Myocyte (in vitro differentiated cells): ENCODE results near the gene NMB. TPM values are rescaled to one million over a fixed set of nuclear protein-coding genes. Genes with fewer than 3 reads are reported as not detected.
"Not testable (repeated sequence)": the region's sequence is repeated elsewhere in the genome, so short reads cannot be mapped to it uniquely, and the experiment has no call there.

Experiments used
- DNase-seq: peaks from one replicate; pipeline ENCODE4 v3.0.0-alpha.2; 2012; ENCODE audit warnings: low read depth
- polyA plus RNA-seq: library from polyadenylated mRNA; unstranded; fragments of >200 nt; gene quantifications from one replicate; pipeline ENCODE4 v1.2.1, GENCODE V29; 2012; ENCODE audit warnings: missing spikeins
- total RNA-seq: library from RNA; depleted of rRNA; stranded (reverse); fragments of >200 nt; gene quantifications from 2 replicates; pipeline ENCODE4 v1.2.3, GENCODE V29; 2014

Gene NMB
- total RNA-seq = 1.7 and 4.9 TPM in 2 replicates
- polyA plus RNA-seq = 3.1 TPM

DNA sequence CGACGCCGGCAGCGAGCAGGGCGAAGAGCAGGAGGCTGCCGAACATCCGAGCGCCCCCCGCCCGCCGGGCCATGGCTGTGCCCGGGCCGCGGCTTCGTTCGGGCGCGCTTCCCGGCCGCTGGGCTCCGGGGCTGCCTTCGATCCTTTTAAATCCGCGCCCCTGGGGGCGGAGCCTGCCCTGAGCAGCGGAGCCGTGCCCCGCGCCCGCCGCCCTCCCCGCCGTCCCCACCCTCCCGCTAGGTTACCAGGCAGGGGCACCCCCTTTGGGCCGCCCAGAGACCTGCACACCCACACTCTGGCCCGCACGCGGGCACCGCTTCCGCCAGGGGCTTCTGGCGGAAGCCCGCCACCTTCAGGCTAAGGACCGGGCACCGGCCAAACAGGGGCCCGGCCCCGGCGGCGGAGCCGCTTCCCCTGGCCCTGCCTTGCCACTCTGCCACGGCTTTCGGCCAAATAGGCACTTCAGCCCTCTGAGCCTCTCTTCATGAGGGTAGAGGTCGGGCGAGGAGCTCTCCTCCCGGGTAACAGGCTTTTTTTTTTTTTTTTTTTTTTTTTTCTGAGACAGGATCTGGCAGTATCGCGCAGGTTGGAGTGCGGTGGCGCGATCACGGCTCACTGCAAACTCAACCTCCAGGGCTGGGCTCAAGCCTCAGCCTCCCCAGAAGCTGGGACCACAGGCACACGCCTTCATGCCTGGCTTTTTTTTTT, at the start of gene NMB:
NMB (minus strand) TSS at position 120 of the 708 bp plus-strand sequence; CDS start at position 73, 47 bp downstream.
- DNase-seq = peak; percentile 79

GRCh38 chr15:84703808-84704207, 45.8 kb upstream of the NMB start:
- DNase-seq = no peak

DNA sequence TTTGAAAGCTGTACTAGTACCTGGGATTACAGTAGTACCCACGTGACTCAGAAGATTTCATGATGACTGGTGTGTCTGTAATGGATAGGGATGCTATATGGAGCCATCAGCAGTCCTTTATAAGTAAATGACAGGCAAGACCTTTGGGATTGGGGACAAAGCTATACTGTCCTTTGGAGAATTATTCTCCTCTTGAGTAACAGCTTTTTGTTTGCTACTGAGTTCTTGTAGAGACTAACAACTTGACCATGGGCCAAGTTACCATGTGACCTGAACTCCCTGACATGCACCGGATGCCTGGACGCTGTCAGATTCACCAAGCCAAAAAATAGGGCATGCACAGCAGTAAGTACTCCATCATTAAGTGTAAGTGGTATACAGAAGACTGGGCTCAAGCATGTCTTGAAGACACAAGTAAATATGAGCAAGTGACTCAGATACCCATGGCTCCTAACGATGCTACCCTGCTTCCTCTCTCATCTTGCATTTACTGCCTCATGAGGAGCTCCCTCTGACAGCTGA, 45.0 kb upstream of the NMB start:
- DNase-seq = peak; percentile 24

- DNase-seq = no peak
Observed at GRCh38 chr15:84699538-84700191, 41.7 kb upstream of the NMB start.

DNA sequence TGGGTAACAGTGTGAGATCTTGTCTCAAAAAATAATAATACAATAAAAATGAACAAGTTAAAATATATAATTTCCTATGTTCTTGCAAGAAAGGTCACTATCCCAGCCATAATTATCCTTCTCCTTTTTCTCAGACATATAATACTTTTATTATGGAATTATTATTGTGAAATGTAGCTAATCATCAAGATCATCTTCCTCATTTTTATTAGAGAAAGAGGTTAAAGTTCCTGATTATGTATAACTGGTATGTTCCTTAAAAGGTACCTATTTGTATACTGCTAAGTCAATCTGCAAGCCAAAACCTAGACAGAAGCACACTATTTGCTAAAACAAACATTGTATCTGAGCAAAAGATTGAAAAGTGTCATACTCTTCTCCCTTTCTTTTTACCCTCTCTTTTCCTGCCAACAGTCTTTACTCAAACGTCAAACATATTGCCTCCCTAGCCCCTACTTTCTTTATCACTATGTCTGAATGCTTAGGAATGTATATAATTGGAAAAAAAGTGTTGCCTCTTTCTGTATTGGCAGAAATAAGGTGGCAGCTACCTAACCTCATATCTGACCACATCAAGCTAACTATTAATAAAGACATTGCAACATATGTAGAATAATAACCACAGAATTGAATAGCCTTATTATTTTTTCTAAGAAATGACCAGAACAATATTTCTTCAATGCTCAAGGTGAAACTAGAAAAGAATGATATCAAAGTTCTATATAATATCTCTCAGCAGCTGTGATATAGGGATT, 39.4 kb upstream of the NMB start:
- DNase-seq = no peak

GRCh38 chr15:84696757-84697156, 38.8 kb upstream of the NMB start:
- DNase-seq = no peak

GRCh38 chr15:84690342-84690741, 32.3 kb upstream of the NMB start:
- DNase-seq = no peak

GRCh38 chr15:84689858-84690257, 31.9 kb upstream of the NMB start:
- no peak for DNase-seq

DNA sequence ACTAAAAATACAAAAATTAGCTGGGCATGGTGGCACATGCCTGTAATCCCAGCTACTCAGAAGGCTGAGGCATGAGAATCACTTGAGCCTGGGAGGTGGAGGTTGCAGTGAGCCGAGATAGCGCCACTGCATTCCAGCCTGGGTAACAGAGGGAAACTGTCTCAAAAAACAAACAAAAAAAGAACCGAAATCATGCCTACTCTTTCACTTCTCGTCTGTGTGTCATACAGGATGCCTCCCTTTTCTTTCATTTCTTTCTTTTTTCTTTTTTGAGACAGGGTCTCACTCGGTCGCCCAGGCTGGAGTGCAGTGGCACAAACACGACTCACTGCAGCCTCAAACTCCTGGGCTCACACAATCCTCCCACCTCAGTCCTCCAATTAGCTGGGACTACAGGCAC, 28.4 kb upstream of the NMB start:
- DNase-seq = not testable (repeated sequence)

GRCh38 chr15:84685304-84685703, 27.3 kb upstream of the NMB start:
- peak; percentile 69 for DNase-seq

DNA sequence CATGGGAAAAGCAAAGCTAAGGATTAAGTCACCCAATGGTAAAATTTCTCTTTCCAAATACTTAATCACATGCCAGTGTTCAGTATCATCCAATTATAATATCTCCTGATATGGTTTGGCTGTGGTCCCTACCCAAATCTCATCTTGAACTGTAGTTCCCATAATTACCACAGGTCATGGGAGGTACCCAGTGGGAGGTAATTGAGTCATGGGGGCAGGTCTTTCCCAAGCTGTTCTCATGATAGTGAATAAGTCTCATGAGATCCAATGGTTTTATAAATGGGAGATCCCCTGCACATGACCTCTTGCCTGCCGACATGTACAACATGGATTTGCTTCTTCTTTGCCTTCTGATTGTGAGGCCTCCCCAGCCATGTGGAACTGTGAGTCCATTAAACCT, 26.1 kb upstream of the NMB start:
- DNase-seq = peak; percentile 36

- no peak for DNase-seq
Observed at GRCh38 chr15:84681831-84682230, 23.8 kb upstream of the NMB start.

- DNase-seq = peak; percentile 58
Observed at GRCh38 chr15:84671211-84671610, 13.2 kb upstream of the NMB start.

GRCh38 chr15:84669726-84670125, 11.7 kb upstream of the NMB start:
- DNase-seq = no peak

GRCh38 chr15:84668221-84668982, 10.4 kb upstream of the NMB start:
- no peak for DNase-seq

GRCh38 chr15:84666373-84666772, 8.4 kb upstream of the NMB start:
- no peak for DNase-seq

- DNase-seq = no peak
Observed at GRCh38 chr15:84661001-84661400, 3.0 kb upstream of the NMB start.

DNA sequence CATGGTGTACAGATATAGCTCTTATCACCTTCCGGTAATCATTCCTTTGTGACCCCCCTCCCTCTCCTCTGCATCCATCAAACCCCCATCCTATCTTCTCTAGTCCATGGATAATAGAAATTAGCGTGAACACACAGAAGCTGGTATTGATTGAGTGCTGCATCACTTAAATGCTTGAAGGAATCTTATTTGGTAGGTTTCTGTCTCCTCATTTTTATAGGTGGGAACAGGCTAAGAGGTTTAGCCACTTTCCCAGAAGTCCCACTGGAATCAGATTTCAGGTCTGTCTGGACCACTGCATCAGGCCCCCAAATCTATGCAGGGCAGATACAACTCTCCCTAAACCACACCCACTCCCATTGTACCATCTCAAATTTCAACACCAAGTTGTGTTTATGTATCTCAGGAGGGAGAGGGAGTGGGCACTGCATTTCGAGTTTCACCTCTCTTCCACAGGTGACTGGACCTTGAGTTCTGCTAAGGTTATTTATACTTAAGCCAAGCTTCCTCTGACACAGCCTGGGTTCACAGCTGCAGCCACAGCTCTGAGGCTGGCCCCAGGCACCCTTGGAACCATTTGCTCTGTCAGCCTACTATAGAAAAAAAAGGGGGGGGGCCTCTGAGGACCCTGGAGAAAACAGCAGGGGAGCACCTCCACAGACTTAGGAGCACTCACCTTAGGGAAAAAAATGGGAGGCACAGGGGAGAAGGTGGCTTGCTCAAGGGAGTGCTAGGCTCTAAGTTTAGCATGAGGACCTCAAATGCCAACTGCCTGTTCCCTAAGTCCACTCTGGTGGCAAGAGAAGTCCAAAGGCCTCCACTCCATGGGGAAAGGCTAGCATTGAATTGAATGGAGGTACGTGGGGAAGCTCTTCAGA, 2.1 kb upstream of the NMB start:
- no peak for DNase-seq

DNA sequence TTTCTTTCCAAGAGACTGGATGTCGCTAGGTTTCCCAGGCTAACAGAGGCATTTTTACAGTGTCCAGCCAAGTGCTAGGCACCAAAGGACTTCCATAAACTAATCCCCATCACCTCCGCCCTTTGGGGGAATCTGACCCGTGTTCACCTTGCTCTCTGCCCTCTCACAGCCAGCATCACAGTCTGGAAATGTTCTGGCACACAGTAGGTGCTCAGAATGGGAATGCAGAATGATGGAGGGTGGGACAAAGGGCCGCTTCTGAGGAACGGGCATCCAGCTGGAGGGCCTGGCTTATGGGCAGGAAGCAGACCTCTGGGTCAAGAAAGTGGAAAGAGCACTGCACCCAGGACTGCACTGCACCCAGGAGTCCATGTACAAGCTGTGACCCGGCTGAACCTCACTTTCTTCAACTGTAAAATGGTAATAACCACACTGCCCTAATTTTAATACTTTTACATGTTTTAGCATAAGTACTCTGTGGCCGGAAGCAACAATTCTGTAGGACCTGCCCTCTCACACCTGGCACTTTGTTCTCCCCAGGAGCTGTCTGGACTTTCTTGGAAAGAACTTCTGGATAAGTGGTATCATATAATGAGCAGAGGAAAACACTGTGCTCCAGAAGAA, 901 bp upstream of the NMB start:
- no peak for DNase-seq

DNA sequence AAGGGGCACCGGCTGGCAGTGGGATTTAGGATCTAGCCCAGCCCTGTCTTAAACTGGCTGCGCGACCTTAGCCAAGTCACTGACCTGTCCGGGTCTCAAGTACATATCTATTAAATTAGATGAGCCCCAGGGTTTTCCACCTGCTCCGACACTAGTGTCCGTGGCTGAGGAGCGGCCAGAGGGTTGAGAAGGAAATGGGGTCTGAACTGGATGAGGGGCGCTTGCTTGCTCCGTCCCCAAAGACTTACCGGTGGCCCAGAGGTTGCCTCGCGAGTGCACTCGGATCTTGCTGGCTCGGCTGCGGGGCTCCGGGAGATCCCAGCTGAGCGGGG, 285 bp downstream of the NMB start:
- DNase-seq = no peak
